Caki2 (cell line): ENCODE measurements around the gene NMT2. TPM values are rescaled to one million over a fixed set of nuclear protein-coding genes. Genes with fewer than 3 reads are reported as not detected.
A peak's percentile ranks its signal among the peaks of the same experiment; 100 is the strongest.

ENCODE experiments used
- DNase-seq: peaks from one replicate; pipeline ENCODE4 v3.0.0-alpha.2; 2015; ENCODE audit warnings: low read depth
- in situ Hi-C: cut with HindIII; loops from 2 replicates; pipeline ENCODE4 v1.10.0; 2016; ENCODE audit warnings: low sequenced_read_pairs, low pct_unique_long_range_greater_than_20kb, mixed read lengths
- total RNA-seq: library from RNA; depleted of rRNA; stranded (reverse); fragments of >200 nt; shearing (Covaris generic); gene quantifications from 2 replicates; pipeline ENCODE4 v1.2.3, GENCODE V29; 2014; ENCODE audit warnings: low replicate concordance

NMT2 gene
- total RNA-seq, 1 experiment from 2014 or later, result 36.0 TPM

- in situ Hi-C loops, result no loop called here
- DNase-seq, result no peak
Measured at GRCh38 chr10:15183689-15184481, 15.4 kb upstream of the NMT2 start.

DNA sequence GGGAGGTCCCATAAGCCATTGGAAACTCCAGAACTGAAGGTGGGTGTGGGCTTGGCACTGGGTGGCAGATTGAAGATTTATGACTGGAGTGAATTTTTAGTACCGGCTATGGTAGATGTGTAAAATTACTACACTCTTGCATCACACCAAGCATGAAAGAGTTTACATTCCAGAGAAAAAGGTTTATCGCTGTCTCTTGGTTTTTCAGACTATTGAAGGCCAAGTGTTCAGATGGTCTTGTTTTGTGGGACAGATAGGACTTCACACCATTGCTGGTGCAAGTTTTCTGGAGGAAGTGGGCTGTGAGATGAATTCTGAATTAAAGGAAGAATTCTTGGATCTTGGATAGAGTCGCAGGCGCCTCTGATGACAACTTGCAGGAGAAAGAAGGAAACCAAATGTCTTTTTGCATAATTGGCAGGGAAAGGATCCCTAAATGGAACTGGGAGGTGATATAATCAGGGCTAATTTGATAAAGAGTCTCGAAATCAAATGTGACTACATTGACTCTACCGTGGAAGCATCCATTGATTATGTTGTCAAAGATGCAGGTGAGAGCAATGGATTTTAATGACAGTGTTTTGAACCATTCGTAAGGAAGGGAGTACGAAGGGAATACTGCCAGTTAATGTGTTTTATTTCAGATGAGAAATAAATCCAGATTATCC lies 14.2 kb upstream of the NMT2 start:
- no peak for DNase-seq
- in situ Hi-C loops, result no loop called here

- in situ Hi-C loops, result no loop called here
- no peak for DNase-seq
Measured at GRCh38 chr10:15181576-15182156, 13.2 kb upstream of the NMT2 start.

DNA sequence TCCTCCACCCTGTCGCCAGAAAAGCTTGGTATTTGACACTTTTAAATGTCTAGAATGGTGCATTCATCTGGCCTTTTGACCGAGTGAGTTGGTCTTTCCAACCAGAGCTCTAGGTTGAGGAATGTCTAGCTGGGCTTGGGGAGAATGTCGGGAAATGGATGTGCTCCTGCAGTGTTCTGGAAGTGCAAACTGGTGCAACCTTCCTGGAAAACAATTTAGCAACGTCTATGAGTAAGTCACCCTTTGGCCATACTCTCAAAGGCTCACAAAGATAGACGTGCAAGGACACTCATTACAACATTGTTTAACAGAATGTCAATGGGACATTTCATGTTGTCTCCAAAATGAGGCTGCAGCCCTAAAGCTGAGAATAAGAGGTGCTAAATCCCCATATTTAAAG lies 12.2 kb upstream of the NMT2 start:
- no peak for DNase-seq
- in situ Hi-C loops, result no loop called here

GRCh38 chr10:15176269-15176668 lies 7.8 kb upstream of the NMT2 start:
- in situ Hi-C loops, result no loop called here
- no peak for DNase-seq

GRCh38 chr10:15175587-15175986 lies 7.1 kb upstream of the NMT2 start:
- in situ Hi-C loops, result no loop called here
- no peak for DNase-seq

DNA sequence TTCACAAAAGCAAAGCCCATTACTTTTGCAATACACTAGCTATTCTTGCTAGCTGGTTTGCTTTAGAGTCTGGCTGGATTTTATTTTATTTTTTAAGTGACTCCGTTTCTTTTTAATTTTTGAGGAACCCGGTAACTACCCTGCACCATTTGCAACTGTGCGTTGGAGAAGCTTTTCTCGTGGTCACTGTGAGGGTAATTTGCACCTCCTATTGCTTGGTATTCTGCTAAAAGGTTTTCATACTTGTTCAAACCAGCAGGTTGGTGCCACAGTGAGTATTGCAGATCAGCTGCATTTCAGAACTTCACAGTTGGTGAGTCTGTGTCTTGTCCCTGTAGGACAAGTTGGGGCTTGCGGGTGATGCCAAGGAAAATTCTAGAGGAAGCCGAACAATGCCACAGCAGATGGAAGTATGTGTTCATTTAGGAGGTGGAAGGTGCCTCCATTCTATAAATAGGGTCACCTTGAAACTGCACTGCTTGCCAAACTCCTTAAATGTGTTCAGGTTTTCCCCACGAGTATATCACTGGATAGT lies 3.9 kb upstream of the NMT2 start:
- in situ Hi-C loops, result no loop called here
- DNase-seq, result no peak

- in situ Hi-C loops, result no loop called here
- DNase-seq, result no peak
Measured at GRCh38 chr10:15169555-15170401, 1.3 kb upstream of the NMT2 start.

DNA sequence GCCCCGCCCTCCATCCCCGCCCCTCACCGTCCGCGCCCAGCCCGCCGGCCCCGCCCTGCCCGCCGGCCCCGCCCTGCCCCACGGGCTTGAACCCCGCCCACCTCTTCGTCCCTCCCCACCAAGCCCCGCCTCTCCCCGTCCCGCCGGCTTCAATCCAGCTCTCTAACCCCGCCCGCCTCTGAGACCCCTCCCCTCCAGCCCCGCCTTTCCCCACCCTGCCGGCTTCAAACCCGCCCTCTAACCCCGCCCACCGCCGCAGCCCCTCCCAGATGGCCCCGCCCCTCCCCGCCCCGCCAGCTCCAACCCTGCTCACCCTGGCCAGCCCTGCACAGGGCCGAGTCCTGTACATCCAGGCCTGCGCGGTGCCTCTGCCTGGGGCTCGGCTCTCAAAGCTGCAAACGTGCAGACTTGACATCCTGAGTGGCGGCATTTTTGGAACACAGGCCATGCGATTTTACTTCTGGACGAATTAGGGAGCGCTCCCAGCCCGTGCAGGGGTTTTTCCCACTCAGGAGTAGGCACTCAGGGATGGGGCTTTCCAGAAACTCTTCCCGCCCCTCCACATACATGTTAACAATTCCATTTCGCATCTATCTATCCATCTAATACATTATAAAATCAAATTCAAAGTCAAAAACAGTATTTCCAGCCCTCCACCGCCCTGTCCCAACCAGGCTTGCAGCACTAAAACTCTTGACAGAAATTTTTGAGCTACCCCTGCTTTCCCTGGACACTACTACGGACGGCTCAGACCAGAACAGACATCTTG lies 477 bp upstream of the NMT2 start:
- peak; percentile 56 for DNase-seq
- in situ Hi-C loops, result no loop called here

DNA sequence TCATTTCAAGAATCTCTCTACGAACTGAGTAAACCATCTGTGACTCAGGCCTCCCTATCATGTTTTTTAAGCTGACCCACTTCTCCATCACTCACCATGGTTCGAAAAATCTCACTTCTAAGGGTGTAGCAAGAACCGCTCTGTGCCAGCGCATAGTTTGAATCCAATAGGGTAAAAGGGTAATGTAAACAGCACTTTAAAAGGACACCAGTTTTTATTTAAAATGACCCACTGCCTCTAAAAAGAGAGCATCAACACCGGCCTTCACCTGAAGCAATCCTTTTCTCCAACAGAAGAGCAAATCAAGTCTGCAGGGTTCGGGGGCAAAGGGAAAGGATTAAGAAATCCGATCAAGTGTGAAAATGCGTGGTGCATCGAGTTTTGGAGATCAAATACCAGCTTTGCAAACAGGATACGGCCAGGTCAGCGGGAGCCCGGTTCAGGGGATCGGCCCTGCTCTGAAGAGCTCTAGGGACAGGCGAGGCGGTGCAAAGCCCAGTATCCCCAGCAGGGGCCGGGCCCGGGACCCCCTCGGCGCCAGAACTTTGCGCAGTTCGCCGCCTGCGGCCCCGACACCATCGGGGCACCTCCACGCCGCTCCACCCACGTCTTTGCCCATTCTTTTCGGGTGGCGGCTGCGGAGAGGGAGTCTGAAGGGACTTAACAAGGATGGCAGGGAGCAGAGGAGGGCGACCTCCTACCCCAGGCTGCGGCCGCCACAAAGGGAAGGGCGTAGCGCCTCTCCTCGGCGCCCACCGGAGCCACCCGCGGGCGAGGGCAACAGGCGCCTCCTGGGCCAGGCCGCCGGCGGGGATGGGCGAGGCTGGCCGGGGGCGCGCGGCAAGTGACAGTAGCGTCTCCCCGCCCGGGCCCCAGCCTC lies 842 bp downstream of the NMT2 start:
- in situ Hi-C loops, result no loop called here
- DNase-seq, result peak; percentile 62

DNA sequence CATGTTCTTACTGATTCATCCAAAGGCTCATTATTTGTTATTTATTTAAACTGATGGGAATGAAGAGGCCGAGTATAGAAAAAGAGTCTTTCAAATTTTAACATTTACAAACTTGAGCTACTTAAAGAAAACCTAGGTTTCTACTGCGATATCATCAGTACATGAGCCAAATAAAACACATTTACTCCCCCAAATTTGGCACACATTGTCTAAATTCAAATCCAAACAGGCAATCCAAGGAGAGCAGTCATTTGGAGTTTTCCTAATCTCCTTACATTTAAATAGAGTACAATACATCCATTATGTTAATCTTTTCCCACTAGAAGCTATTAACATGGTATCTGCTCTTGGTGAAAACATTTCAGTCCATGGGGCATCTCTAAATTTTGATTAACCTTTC lies 2.2 kb downstream of the NMT2 start:
- in situ Hi-C loops, result no loop called here
- no peak for DNase-seq

DNA sequence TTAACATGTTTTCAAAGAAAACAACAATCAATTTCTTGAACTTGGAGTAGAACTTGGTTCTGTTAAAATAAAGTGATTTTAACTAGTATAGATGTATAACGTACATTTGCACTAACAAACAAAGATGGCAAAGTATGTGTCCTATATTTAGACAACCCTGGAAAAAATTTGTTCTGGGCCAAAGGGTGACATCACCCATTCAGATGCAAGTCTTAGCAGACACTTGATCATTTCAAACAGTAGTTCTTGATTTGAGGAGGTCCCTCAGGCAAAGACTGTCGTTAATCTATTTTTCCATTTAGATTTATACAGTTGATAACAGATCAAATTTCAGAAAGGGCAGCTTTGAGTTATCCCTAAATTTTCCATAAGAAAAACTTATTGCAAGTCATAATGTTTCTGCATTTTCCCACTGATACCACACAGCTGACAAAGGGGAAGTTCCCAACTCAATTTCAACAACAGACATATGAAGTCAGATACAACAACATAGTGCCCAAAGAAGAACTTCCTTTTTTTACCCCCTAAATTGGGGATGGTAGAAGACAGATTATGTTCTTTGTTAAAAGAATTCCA lies 5.2 kb downstream of the NMT2 start:
- in situ Hi-C loops, result no loop called here
- DNase-seq, result peak; percentile 41

DNA sequence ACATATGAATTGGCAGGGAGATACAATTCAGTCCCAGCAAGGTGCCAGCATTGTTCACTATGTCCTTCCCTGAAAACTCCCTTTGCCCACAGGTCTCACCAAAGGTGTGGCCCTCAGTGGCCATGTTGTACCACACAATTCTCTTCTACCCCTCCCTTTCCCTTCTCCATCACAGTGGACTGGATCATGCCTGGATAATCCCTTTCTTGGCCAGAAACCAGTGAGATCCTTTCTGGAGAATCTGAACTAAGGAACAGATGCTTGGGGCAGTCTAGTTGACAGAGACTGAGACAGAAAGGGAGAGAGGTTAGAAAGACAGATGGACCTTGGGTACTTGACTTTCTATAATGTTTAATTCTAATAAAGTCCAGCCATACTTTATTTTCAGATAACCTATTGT lies 9.5 kb downstream of the NMT2 start:
- no peak for DNase-seq
- in situ Hi-C loops, result no loop called here

DNA sequence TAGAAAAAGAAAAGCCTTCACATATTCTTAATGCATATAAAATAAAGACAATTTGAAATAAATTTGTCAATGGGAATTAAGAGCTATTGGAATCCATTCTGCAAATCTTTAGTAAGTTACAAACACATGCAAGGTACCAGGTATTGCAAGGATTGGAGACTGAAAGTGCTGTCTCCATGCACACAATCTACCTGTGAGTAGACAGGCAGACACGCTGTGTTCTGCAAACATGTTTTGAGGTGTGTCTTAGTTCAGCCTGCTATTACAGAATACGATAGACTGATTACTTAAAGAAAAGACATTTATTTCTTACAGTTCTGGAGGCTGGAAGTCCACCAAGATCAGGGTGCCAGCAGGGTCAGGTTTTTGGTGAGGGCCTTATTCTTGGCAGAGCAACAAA lies 10.0 kb downstream of the NMT2 start:
- no peak for DNase-seq
- in situ Hi-C loops, result no loop called here

- DNase-seq, result no peak
- in situ Hi-C loops, result no loop called here
Measured at GRCh38 chr10:15155978-15156656, 12.4 kb downstream of the NMT2 start.

- in situ Hi-C loops, result no loop called here
Measured at GRCh38 chr10:15152556-15152955, 15.9 kb downstream of the NMT2 start.

More at GRCh38 chr10:15152556-15152955, 15.9 kb downstream of the NMT2 start:
- no peak for DNase-seq
